ENCODE results near the gene MMP15.
"Not testable (repeated sequence)": the region's sequence is repeated elsewhere in the genome, so short reads cannot be mapped to it uniquely, and the experiment has no call there.

MMP15 gene

DNA sequence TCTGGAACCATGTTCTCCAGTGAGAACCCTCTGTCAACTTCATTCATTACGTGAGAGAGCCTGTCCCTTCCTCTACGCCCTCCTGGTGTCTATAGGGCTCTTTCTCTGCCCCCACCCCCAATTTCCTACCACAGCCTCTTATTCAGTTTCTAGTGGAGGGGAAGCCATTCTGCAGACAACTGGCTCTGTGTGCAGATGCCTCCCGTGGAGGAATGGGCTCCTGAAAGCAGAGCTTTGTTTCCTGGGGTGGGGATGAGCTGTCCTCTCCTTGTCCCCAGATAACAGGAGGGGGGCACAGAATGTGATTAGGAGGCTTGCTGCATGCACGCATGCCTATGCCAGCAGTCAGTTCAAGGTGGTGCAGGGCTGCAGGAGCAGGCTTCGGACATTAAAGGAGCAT, 31.6 kb downstream of the MMP15 start:
- H3K36me3 ChIP-seq (ENCODE audit: control insufficient read depth, insufficient read depth, low read length): no peaks in the 10 kb centered on the region
- TF ChIP-seq, protein P1, sequence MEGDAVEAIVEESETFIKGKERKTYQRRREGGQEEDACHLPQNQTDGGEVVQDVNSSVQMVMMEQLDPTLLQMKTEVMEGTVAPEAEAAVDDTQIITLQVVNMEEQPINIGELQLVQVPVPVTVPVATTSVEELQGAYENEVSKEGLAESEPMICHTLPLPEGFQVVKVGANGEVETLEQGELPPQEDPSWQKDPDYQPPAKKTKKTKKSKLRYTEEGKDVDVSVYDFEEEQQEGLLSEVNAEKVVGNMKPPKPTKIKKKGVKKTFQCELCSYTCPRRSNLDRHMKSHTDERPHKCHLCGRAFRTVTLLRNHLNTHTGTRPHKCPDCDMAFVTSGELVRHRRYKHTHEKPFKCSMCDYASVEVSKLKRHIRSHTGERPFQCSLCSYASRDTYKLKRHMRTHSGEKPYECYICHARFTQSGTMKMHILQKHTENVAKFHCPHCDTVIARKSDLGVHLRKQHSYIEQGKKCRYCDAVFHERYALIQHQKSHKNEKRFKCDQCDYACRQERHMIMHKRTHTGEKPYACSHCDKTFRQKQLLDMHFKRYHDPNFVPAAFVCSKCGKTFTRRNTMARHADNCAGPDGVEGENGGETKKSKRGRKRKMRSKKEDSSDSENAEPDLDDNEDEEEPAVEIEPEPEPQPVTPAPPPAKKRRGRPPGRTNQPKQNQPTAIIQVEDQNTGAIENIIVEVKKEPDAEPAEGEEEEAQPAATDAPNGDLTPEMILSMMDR (IDR thresholded peaks at IDR 0.05; ENCODE audit: insufficient read depth, low read length, poor library complexity, severe bottlenecking): no peak
- DNase-seq (ENCODE audit: extremely low read depth, insufficient read length): no peak
- H3K4me3 ChIP-seq (replicated peaks; ENCODE audit: low read depth, low read length): no peak overlapping the region
- no peaks in the 10 kb centered on the region; the same call in 1 of the 2 replicates for H3K27me3 ChIP-seq (replicated peaks; ENCODE audit: control insufficient read depth, insufficient read depth, low read length)

DNA sequence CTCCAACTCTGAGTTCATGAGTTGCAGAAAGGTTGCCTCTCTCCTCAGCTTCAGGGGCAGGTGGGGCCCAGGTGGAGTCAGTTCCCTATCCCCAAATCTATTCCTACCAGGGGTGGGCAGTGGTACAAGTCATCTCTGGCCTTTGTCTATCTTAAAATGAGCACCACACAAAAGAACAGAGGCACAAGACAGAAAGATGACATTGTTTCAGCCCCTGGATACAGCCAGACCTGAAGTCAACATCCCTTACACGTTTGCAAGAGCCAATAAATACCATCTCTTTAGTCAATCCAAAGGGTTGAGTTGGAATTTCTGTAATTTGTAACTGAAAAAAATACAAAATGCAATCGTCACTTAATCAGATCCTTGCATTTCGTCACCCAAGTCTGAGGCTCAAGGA, 32.2 kb downstream of the MMP15 start:
- Histone ChIP-seq H3K36me3 (ENCODE audit: control insufficient read depth, insufficient read depth, low read length) (no peaks in the 10 kb centered on the region), H3K27me3 (replicated peaks; ENCODE audit: control insufficient read depth, insufficient read depth, low read length) (no peaks in the 10 kb centered on the region; the same call in 1 of the 2 replicates), H3K4me3 (replicated peaks; ENCODE audit: low read depth, low read length) (no peak overlapping the region)
- TF ChIP-seq, protein P1 (IDR thresholded peaks at IDR 0.05; ENCODE audit: insufficient read depth, low read length, poor library complexity, severe bottlenecking): no peak
- DNase-seq (ENCODE audit: extremely low read depth, insufficient read length): no peak

DNA sequence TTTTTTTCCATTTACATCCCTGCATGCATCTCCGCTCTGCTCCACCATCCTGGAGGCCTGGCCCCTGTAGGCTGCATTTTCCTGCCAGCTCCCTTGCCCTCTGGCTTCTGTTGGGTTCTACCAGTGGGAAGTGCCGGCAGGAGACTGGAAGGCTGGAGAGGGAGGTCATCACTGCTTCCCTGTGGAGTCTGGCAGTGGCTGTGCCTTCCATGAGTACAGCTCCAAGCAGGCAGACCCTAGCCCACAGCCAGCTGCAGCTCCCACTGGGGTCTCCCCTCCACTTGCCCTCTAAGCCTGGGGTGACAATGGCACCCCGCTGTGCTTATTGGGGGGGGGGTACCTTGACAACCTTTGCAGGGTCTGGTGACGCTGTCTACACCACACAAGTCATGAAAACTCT, 37.3 kb downstream of the MMP15 start:
- H3K4me3 ChIP-seq (replicated peaks; ENCODE audit: low read depth, low read length): no peak overlapping the region
- DNase-seq (ENCODE audit: extremely low read depth, insufficient read length): no peak
- TF ChIP-seq, protein P1 (IDR thresholded peaks at IDR 0.05; ENCODE audit: insufficient read depth, low read length, poor library complexity, severe bottlenecking): no peak
- no peaks in the 10 kb centered on the region for H3K36me3 ChIP-seq (ENCODE audit: control insufficient read depth, insufficient read depth, low read length)
- no peaks in the 10 kb centered on the region; the same call in 1 of the 2 replicates for H3K27me3 ChIP-seq (replicated peaks; ENCODE audit: control insufficient read depth, insufficient read depth, low read length)

DNA sequence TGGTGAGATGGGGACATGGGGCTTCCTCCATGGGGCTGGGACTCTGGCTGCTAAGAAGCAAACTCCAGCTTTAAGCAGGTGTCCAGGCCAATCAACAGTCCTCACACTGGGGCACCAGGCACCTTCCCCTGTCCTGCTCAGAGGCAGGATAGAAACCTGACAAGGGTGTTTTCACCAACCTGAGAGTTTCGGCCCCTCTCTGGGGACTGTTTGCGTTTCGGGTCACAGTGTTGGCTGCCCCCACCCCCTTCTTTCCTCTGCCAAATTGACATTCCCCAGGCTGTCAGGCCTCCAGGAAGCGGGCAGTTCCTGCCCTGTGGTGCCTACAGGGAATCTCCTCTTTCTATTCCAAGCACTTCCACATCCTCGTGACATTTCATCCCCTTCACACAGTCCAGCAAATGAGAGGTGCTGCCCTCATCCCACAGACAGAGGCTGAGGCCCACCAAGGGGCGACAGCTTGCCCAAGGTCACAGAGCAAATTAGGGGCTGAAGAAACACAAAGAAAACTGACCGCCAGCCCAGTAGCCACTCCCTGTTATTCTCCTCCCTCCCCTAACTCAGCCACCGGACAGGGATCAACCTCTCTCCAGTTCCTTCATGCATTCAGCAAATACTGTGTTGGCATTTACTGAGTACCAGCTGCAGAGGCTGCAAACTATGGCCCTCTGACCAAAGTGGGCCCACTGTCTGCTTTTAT, 38.0 kb downstream of the MMP15 start:
- DNase-seq (ENCODE audit: extremely low read depth, insufficient read length): no peak
- TF ChIP-seq, protein P1 (IDR thresholded peaks at IDR 0.05; ENCODE audit: insufficient read depth, low read length, poor library complexity, severe bottlenecking): no peak
- Histone ChIP-seq H3K27me3 (replicated peaks; ENCODE audit: control insufficient read depth, insufficient read depth, low read length) (no peaks in the 10 kb centered on the region; the same call in 1 of the 2 replicates), H3K36me3 (ENCODE audit: control insufficient read depth, insufficient read depth, low read length) (no peaks in the 10 kb centered on the region), H3K4me3 (replicated peaks; ENCODE audit: low read depth, low read length) (no peak overlapping the region)

DNA sequence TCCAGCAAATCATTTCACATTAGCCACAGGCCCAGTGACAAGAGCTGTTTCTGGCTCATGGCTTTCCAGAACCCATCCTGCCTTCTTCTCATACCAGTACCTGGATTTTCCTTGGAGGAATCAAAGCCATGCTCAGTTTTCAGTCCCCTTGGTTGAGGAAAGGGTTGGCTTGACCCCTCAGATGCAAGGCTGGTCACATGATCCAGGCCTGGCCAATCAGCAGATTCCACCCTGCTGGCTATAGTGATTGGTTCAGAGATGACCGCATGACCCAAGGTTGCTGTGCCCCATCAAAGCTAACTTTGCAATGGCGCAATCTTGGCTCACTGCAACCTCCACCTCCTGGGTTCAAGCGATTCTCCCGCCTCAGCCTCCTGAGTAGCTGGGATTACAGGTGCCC, 45.0 kb downstream of the MMP15 start:
- no peak for DNase-seq (ENCODE audit: extremely low read depth, insufficient read length)
- H3K4me3 ChIP-seq (replicated peaks; ENCODE audit: low read depth, low read length): no peak overlapping the region
- H3K36me3 ChIP-seq (ENCODE audit: control insufficient read depth, insufficient read depth, low read length): no peaks in the 10 kb centered on the region
- TF ChIP-seq, protein P1 (IDR thresholded peaks at IDR 0.05; ENCODE audit: insufficient read depth, low read length, poor library complexity, severe bottlenecking): no peak
- no peaks in the 10 kb centered on the region for H3K27me3 ChIP-seq (replicated peaks; ENCODE audit: control insufficient read depth, insufficient read depth, low read length)

DNA sequence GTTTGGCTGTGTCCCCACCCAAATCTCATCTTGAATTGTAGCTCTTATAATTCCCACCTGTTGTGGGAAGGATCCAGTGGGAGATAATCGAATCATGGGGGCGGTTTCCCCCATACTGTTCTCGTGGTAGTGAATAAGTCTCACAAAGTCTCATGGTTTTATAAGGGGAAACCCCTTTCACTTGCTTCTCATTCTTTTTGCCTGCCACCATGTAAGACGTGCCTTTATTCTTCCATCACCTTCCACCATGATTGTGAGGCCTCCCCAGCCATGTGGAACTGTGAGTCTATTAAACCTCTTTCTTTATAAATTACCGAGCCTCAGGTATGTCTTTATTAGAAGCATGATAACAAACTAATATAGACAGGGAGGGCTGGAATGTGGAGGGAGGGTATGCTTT, 46.6 kb downstream of the MMP15 start:
- not testable (repeated sequence) for H3K36me3 ChIP-seq (ENCODE audit: control insufficient read depth, insufficient read depth, low read length); H3K27me3 ChIP-seq (replicated peaks; ENCODE audit: control insufficient read depth, insufficient read depth, low read length); DNase-seq (ENCODE audit: extremely low read depth, insufficient read length); H3K4me3 ChIP-seq (replicated peaks; ENCODE audit: low read depth, low read length)

DNA sequence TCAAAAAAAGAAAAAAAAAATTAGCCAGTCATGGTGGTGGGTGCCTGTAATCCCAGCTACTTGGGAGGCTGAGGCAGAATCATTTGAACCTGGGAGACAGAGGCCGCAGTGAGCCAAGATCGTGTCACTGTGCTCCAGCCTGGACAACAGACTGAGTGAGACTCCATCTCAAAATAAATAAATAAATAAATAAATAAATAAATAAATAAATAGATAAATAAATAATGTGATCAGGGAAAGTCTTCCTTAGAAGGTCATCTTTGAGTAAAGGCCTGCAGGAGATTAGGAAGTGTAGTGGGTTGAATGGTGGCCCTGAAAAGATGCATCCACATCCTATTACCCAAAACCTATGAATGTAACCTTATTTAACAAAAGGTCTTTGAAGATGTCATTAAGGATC, 47.5 kb downstream of the MMP15 start:
- not testable (repeated sequence) for DNase-seq (ENCODE audit: extremely low read depth, insufficient read length); H3K36me3 ChIP-seq (ENCODE audit: control insufficient read depth, insufficient read depth, low read length); H3K4me3 ChIP-seq (replicated peaks; ENCODE audit: low read depth, low read length); H3K27me3 ChIP-seq (replicated peaks; ENCODE audit: control insufficient read depth, insufficient read depth, low read length)
